Right forelimb (tissue), 1 donor: Measurements from ENCODE around the gene UBE2G2.
"Not testable (repeated sequence)": the region's sequence is repeated elsewhere in the genome, so short reads cannot be mapped to it uniquely, and the experiment has no call there.

ENCODE experiments used
- DNase-seq: peaks from one replicate; pipeline ENCODE4 v3.0.0-alpha.2; 2018

Gene UBE2G2

GRCh38 chr21:44835647-44835973, 34.0 kb upstream of the UBE2G2 start:
- no peak for DNase-seq

- DNase-seq: no peak
These were observed 33.5 kb upstream of the UBE2G2 start for GRCh38 chr21:44834951-44835646.

GRCh38 chr21:44834231-44834950, 32.8 kb upstream of the UBE2G2 start:
- DNase-seq: no peak

- no peak for DNase-seq
These were observed 32.0 kb upstream of the UBE2G2 start for GRCh38 chr21:44833663-44834062.

- DNase-seq: not testable (repeated sequence)
These were observed 31.1 kb upstream of the UBE2G2 start for GRCh38 chr21:44832516-44833255.

GRCh38 chr21:44831227-44831860, 29.7 kb upstream of the UBE2G2 start:
- no peak for DNase-seq

GRCh38 chr21:44829507-44830092, 28.0 kb upstream of the UBE2G2 start:
- DNase-seq: no peak

GRCh38 chr21:44828362-44829056, 26.9 kb upstream of the UBE2G2 start:
- no peak for DNase-seq

GRCh38 chr21:44823179-44823660, 21.6 kb upstream of the UBE2G2 start:
- no peak for DNase-seq

GRCh38 chr21:44822484-44823178, 21.0 kb upstream of the UBE2G2 start:
- DNase-seq: no peak

GRCh38 chr21:44820851-44821250, 19.2 kb upstream of the UBE2G2 start:
- no peak for DNase-seq

GRCh38 chr21:44819283-44820243, 17.9 kb upstream of the UBE2G2 start:
- DNase-seq: no peak

GRCh38 chr21:44818640-44819011, 17.0 kb upstream of the UBE2G2 start:
- no peak for DNase-seq

- peak; percentile 93 for DNase-seq
These were observed 16.5 kb upstream of the UBE2G2 start, which contains the start of gene SUMO3 for GRCh38 chr21:44817914-44818639. SUMO3 (minus strand) TSS chr21:44818062; CDS start chr21:44817968, 94 bp downstream.

GRCh38 chr21:44817506-44817880, 15.9 kb upstream of the UBE2G2 start:
- peak; percentile 92 for DNase-seq

GRCh38 chr21:44816761-44817505, 15.3 kb upstream of the UBE2G2 start:
- no peak for DNase-seq

GRCh38 chr21:44815852-44816628, 14.4 kb upstream of the UBE2G2 start:
- DNase-seq: no peak

GRCh38 chr21:44815225-44815624, 13.6 kb upstream of the UBE2G2 start:
- DNase-seq: no peak
